Stomach (tissue), 9 donors: ENCODE results near the gene TMEM51. TPM values are rescaled to one million over a fixed set of nuclear protein-coding genes. Genes with fewer than 3 reads are reported as not detected.

Experiments
- DNase-seq, 2 donors: peaks; one replicate each; pipeline versions ENCODE4 v3.0.0 to v3.0.0-alpha.2; 2013 to 2019
- H3K27ac ChIP-seq, 5 donors: fragments of 200-600 bp in 4 of 5; sonication (generic) in 4 of 5; one replicate each; pipeline ENCODE4 v1.5.1; 2013 to 2019; ENCODE audit warnings: mild to moderate bottlenecking in 1 of 5, moderate library complexity in 1 of 5
- H3K27me3 ChIP-seq, 3 donors: fragments of 200-600 bp; sonication (generic); one replicate each; pipeline ENCODE4 v1.5.1; 2017 to 2019; ENCODE audit warnings: mixed run types in 1 of 3
- H3K36me3 ChIP-seq, 4 donors: fragments of 200-600 bp; sonication (generic); 1 replicate in 3 of 4; 2 replicates in 1 of 4; pipeline ENCODE4 v1.5.1; 2016 to 2019
- H3K4me1 ChIP-seq, 4 donors: fragments of 200-600 bp; sonication (generic); one replicate each; pipeline ENCODE4 v1.5.1; 2016 to 2019
- H3K4me3 ChIP-seq, 4 donors: fragments of 200-600 bp; sonication (generic) in 3 of 4; one replicate each; pipeline ENCODE4 v1.5.1; 2016 to 2019; ENCODE audit warnings: mild to moderate bottlenecking in 1 of 4
- H3K9me3 ChIP-seq, 4 donors: fragments of 200-600 bp; sonication (generic); one replicate each; pipeline ENCODE4 v1.5.1; 2016 to 2019
- EP300 ChIP-seq: sonication (generic); formaldehyde crosslinking; IDR thresholded peaks from one replicate; pipeline ENCODE4 v1.6.1; 2017; ENCODE audit warnings: antibody characterized with exemption
- POLR2A ChIP-seq, 4 donors: fragments of 450-650 bp; IDR thresholded peaks; one replicate each; pipeline ENCODE4 v1.6.1; 2016; ENCODE audit warnings: antibody characterized with exemption in 4 of 4, control low read depth in 2 of 4, mild to moderate bottlenecking in 1 of 4, moderate library complexity in 1 of 4
- POLR2AphosphoS5 ChIP-seq, 3 donors: sonication (generic); formaldehyde crosslinking; IDR thresholded peaks; one replicate each; pipeline ENCODE4 v1.6.1; 2016; ENCODE audit warnings: antibody characterized with exemption in 3 of 3
- WGBS, 5 donors: extraction: QIAGEN DNeasy Blood & Tissue Kit in 3 of 5; methylation state at CpG; one replicate each; pipeline versions ENCODE4 v1.1.5 to v1.1.7; 2013 to 2018; 5-methylcytosine and 5-hydroxymethylcytosine counted together
- intact Hi-C: fragments of 100-400 bp; cut with DNase I; formaldehyde crosslinking; loops from one replicate; pipeline ENCODE4 v1.15.1; 2023; ENCODE audit warnings: low total_unique reads
- polyA plus RNA-seq, 3 donors: library from polyadenylated mRNA; stranded (reverse); fragments of 200-250 nt; gene quantifications; one replicate each; pipeline ENCODE4 v1.2.3, GENCODE V29; 2013
- total RNA-seq, 5 donors: library from RNA; depleted of rRNA; stranded (reverse); fragments of >200 nt; gene quantifications; one replicate each; pipeline versions ENCODE4 v1.1.0 to v1.2.3, GENCODE V29; 2014 to 2016
- TF ChIP-seq, protein P1 (sequence below), 7 experiments: fragments of 450-650 bp in 4 of 7; fragments of 200-600 bp in 3 of 7; sonication (generic) in 3 of 7; IDR thresholded peaks; one replicate each; pipeline ENCODE4 v1.5.1; 2016 to 2019; ENCODE audit warnings: antibody characterized with exemption in 7 of 7, control low read depth in 2 of 7, mild to moderate bottlenecking in 1 of 7
- donor health status: healthy with polysubstance abuse.
- donor health status: Bipolar disorder and iron deficiency.
- donor health status: healthy.

The TMEM51 gene
- total and polyA plus RNA-seq, 8 donors, result 1.2 to 32.2 (median 15.1) TPM

DNA sequence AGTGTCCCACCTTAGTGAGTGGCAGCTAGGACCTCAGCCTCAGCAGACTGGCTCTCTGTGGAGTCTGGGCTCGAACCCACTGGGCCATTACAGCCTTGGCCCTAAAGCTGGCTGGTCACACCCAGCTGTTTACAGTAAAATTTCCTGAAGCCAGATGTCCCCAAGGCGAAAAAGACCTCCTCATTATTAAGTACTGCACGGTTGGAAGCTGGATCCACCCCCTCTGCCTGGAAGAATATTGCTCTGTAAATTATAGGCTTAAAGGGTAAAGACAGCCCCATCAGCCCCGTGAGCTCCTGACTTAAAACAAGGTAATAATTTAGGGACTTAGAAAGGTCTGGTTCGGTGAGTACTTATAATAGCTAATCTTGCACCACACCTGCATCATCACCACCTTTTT, 30.3 kb upstream of the TMEM51 start:
- TF ChIP-seq POLR2A (IDR thresholded peaks at IDR 0.05) (no peak), POLR2AphosphoS5 (IDR thresholded peaks at IDR 0.05) (no peak), EP300 (no peak)
- TF ChIP-seq, protein P1, sequence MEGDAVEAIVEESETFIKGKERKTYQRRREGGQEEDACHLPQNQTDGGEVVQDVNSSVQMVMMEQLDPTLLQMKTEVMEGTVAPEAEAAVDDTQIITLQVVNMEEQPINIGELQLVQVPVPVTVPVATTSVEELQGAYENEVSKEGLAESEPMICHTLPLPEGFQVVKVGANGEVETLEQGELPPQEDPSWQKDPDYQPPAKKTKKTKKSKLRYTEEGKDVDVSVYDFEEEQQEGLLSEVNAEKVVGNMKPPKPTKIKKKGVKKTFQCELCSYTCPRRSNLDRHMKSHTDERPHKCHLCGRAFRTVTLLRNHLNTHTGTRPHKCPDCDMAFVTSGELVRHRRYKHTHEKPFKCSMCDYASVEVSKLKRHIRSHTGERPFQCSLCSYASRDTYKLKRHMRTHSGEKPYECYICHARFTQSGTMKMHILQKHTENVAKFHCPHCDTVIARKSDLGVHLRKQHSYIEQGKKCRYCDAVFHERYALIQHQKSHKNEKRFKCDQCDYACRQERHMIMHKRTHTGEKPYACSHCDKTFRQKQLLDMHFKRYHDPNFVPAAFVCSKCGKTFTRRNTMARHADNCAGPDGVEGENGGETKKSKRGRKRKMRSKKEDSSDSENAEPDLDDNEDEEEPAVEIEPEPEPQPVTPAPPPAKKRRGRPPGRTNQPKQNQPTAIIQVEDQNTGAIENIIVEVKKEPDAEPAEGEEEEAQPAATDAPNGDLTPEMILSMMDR (IDR thresholded peaks at IDR 0.05), result no peak
- DNase-seq, result no peak
- Histone ChIP-seq H3K4me1 (no peaks in the 10 kb centered on the region), H3K27me3 (no peaks in the 10 kb centered on the region), H3K36me3 (peaks cover 0 to 6% (median 0%) of the 10 kb centered on the region in 4 donors), H3K9me3 (no peaks in the 10 kb centered on the region), H3K4me3 (no peak overlapping the region), H3K27ac (no peak overlapping the region)
- intact Hi-C loops, result loop anchor here (10.0 kb wide), 1 partner anchor 182 kb away; no protein-coding TSS in a partner anchor
- WGBS, 5 donors, result 72 to 82% (median 77%) methylated on average over 5 of the region's 5 CpGs

DNA sequence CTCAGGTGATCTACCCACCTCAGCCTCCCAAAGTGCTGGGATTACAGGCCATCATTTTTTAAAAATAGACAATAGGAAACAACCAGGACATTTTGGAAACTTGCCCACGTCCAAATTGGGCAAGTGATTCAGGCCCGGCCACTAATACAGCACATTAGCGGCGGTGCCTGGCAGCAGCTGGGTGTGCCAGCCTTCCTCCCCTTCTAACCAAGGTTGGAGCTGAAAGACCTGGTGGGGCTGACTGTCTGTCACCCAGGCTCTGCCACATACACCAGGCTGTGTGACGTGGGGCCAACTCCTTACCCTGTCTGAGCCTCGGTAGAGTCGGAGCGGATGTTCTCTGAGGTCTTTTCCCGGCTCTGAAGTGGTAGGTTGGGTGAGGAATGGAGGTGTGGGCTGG, 29.6 kb upstream of the TMEM51 start:
- H3K27me3 ChIP-seq, result no peaks in the 10 kb centered on the region
- H3K36me3 ChIP-seq, result peaks cover 0 to 6% (median 0%) of the 10 kb centered on the region in 4 donors
- no peaks in the 10 kb centered on the region for H3K9me3 ChIP-seq
- no peak overlapping the region for H3K4me3 ChIP-seq
- TF ChIP-seq POLR2AphosphoS5 (IDR thresholded peaks at IDR 0.05), result no peak
- TF ChIP-seq, protein P1 (IDR thresholded peaks at IDR 0.05), result no peak
- no peak for TF ChIP-seq POLR2A (IDR thresholded peaks at IDR 0.05)
- TF ChIP-seq EP300, result no peak
- no peak overlapping the region for H3K27ac ChIP-seq
- WGBS, 5 donors, result 87 to 92% (median 92%) methylated on average over 5 to 9 of the region's 9 CpGs
- intact Hi-C loops, result loop anchor here (10.0 kb wide), 1 partner anchor 181 kb away; no protein-coding TSS in a partner anchor
- DNase-seq, result no peak
- no peaks in the 10 kb centered on the region for H3K4me1 ChIP-seq

DNA sequence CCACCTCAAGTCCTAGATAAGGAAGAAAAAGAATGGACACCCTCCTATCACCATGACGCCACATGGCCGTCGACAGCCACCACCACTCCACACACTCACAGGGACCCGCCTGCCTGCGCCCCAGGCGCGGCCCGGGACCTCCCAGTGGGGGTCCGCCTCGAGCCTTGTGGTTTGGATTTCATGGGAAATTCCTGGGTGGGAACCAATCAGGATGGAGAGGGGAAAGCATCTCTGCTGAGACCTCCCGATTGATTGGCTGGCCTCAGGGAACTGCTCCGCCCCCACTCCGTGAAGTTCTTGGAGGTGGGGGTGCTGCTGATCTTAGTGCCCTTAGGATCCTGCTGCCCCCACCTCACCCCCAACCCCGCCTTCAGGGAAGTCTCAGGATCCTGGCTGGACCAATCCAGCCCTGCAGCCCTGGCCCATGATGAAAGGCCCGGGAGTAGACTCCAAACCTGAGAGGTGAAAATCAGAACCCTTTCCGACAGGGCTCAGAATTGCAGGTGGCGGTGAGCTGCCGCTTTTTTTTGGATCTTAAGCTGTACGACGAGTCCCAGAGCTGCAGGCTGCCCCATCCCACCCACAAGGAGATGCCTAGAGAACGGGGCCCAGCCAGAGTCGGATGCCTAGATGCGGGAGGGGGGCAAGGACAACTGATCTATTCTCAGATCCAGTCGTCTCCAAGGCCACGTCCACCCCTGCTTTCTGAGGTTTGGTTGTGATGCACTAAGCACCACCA, 29.0 kb upstream of the TMEM51 start:
- intact Hi-C loops, result loop anchor here (10.0 kb wide), 1 partner anchor 180 kb away; no protein-coding TSS in a partner anchor
- Histone ChIP-seq H3K4me1 (no peaks in the 10 kb centered on the region), H3K27ac (no peak overlapping the region), H3K36me3 (peaks cover 0 to 6% (median 0%) of the 10 kb centered on the region in 4 donors), H3K4me3 (no peak overlapping the region), H3K9me3 (peaks cover 0 to under 1% (median 0%) of the 10 kb centered on the region in 4 donors), H3K27me3 (no peaks in the 10 kb centered on the region)
- WGBS, 5 donors, result 91 to 94% (median 92%) methylated on average over 25 of the region's 25 CpGs
- TF ChIP-seq EP300, result no peak
- no peak for TF ChIP-seq POLR2A (IDR thresholded peaks at IDR 0.05)
- TF ChIP-seq, protein P1 (IDR thresholded peaks at IDR 0.05), result no peak
- no peak for TF ChIP-seq POLR2AphosphoS5 (IDR thresholded peaks at IDR 0.05)
- DNase-seq, result no peak

DNA sequence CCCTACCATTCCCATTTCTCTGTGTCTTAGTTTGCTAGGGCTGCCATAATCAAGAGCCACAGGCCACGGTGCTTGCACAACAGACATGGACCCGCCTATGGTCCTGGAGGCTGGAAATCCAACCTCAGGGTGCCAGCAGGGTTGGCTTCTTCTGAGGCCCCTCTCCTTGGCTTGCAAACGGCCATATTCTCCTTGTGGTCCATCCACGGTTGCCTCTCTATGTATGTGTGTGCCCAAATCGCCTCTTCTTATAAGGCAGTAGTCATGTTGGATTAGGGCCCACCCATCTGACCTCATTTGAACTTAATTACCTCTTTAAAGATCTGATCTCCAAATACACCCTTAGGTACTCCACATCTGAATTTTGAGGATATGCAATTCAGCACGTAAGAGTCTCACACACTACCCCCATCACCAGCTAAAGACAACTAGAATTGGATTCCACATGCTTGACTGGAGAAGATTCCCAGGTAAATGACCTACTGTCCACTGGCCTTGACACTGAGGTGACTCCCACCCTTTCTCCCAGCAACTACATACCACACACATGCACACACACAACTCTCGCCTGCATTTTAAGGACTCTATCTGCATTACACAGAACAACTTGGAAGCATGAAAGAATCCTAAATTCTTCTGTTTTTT, 28.3 kb upstream of the TMEM51 start:
- intact Hi-C loops, result loop anchor here (10.0 kb wide), 1 partner anchor 180 kb away; no protein-coding TSS in a partner anchor
- WGBS, 5 donors, result 89 to 93% (median 91%) methylated on average over 7 of the region's 7 CpGs

More for the DNA sequence above, 28.3 kb upstream of the TMEM51 start:
- Histone ChIP-seq H3K27ac (no peak overlapping the region), H3K9me3 (peaks cover 0 to 7% (median 0%) of the 10 kb centered on the region in 4 donors), H3K4me3 (no peak overlapping the region), H3K4me1 (no peaks in the 10 kb centered on the region), H3K36me3 (peaks cover 0 to 3% (median 0%) of the 10 kb centered on the region in 4 donors), H3K27me3 (no peaks in the 10 kb centered on the region)
- TF ChIP-seq EP300, result no peak
- no peak for TF ChIP-seq POLR2A (IDR thresholded peaks at IDR 0.05)
- TF ChIP-seq, protein P1 (IDR thresholded peaks at IDR 0.05), result no peak
- TF ChIP-seq POLR2AphosphoS5 (IDR thresholded peaks at IDR 0.05), result no peak
- DNase-seq, result no peak
